ENCODE results near the gene SCTR.

SCTR gene

DNA sequence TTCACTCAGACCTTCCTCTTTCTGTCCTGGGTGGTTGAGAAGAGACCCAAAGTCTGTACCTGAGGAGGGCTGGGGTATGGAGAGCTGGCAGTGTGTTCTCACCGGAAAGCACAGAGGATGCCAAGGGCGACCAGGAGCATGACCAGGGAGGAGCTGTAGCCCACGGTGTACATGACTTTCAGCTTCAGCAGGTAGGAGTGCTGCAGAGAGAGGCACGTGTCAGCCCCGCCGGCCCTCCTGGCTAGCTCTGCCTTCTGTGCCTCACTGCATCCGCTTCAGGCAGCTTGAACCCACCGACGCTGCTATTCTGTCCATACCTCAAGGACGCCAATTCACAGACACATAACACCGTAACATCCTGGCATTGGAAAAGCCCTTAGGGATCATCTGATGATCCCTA, 58.6 kb downstream of the SCTR start:
- Histone ChIP-seq H3K36me3 (ENCODE audit: control insufficient read depth, insufficient read depth, low read length) (no peaks in the 10 kb centered on the region), H3K27me3 (ENCODE audit: control insufficient read depth, insufficient read depth, low read length) (no peaks in the 10 kb centered on the region), H3K4me3 (ENCODE audit: low read depth, low read length) (no peak overlapping the region), H3K9me3 (ENCODE audit: control insufficient read depth, insufficient read depth, low read length) (no peaks in the 10 kb centered on the region), H3K9ac (ENCODE audit: low read depth, low read length) (no peak overlapping the region), H3K4me1 (ENCODE audit: control insufficient read depth, insufficient read depth, low read length) (no peaks in the 10 kb centered on the region)

DNA sequence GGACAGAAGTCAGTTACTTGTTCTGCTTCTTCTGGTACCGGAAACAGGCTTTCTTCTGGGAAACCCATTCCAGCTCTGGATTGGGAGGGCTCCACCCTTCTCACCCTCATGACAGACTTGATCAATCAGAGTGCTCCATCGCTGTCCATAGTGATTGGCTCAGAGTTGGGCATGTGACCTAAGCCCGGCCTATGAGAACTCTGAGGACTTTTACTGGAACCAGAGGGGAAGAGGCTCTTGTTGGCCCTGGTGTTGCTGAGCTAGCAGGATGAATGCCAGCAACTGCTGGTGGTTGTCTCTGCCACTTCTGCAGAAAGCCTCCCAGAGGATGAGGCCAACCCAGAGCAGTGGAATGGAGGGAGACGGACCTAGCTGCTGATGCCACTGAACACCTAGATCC, 59.3 kb downstream of the SCTR start:
- H3K27me3 ChIP-seq (ENCODE audit: control insufficient read depth, insufficient read depth, low read length): no peaks in the 10 kb centered on the region
- H3K36me3 ChIP-seq (ENCODE audit: control insufficient read depth, insufficient read depth, low read length): no peaks in the 10 kb centered on the region
- no peak overlapping the region for H3K4me3 ChIP-seq (ENCODE audit: low read depth, low read length)
- no peak overlapping the region for H3K9ac ChIP-seq (ENCODE audit: low read depth, low read length)
- H3K4me1 ChIP-seq (ENCODE audit: control insufficient read depth, insufficient read depth, low read length): no peaks in the 10 kb centered on the region
- H3K9me3 ChIP-seq (ENCODE audit: control insufficient read depth, insufficient read depth, low read length): no peaks in the 10 kb centered on the region

DNA sequence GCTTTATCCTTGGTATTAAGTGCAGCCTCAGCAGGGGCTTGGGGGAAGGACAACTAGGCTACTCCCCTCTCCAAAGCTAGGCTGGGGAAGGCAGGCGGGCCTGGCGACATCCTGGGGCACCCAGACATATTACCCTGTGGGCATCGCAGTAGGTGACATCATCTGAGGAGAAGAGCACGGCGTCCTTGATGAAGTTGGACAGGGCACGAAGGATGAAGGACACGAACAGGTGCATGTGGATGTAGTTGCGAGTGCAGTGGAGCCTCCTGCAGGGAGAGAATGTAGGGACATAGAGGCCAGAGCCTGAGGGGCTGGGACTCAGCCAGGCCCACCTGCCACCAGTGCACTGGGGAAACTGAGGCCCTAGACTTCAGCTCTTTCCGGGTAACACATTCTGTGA, 60.3 kb downstream of the SCTR start:
- Histone ChIP-seq H3K9ac (ENCODE audit: low read depth, low read length) (no peak overlapping the region), H3K4me3 (ENCODE audit: low read depth, low read length) (no peak overlapping the region), H3K27me3 (ENCODE audit: control insufficient read depth, insufficient read depth, low read length) (no peaks in the 10 kb centered on the region), H3K36me3 (ENCODE audit: control insufficient read depth, insufficient read depth, low read length) (no peaks in the 10 kb centered on the region), H3K9me3 (ENCODE audit: control insufficient read depth, insufficient read depth, low read length) (no peaks in the 10 kb centered on the region), H3K4me1 (ENCODE audit: control insufficient read depth, insufficient read depth, low read length) (no peaks in the 10 kb centered on the region)

DNA sequence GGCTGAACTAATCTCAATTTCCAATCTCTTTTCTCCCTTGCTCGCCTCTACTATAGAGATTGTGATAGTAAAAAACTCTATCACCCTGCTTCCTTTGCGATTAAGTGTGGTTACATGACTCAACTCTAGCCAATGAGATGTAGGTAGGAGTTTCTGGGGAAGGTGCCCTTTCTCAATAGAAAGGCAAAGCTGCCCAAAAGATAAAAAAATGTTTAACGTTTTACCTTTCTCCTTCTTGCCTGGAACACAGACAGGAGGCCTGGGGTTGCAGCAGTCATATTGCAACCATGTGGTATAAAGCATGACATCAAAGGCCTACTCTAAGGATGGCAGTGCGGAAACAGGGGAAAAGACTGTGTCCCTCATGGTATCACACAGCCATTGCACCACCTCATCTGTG, 61.1 kb downstream of the SCTR start:
- H3K27me3 ChIP-seq (ENCODE audit: control insufficient read depth, insufficient read depth, low read length): no peaks in the 10 kb centered on the region
- no peaks in the 10 kb centered on the region for H3K36me3 ChIP-seq (ENCODE audit: control insufficient read depth, insufficient read depth, low read length)
- H3K9ac ChIP-seq (ENCODE audit: low read depth, low read length): no peak overlapping the region
- H3K9me3 ChIP-seq (ENCODE audit: control insufficient read depth, insufficient read depth, low read length): no peaks in the 10 kb centered on the region
- H3K4me3 ChIP-seq (ENCODE audit: low read depth, low read length): no peak overlapping the region
- H3K4me1 ChIP-seq (ENCODE audit: control insufficient read depth, insufficient read depth, low read length): no peaks in the 10 kb centered on the region

DNA sequence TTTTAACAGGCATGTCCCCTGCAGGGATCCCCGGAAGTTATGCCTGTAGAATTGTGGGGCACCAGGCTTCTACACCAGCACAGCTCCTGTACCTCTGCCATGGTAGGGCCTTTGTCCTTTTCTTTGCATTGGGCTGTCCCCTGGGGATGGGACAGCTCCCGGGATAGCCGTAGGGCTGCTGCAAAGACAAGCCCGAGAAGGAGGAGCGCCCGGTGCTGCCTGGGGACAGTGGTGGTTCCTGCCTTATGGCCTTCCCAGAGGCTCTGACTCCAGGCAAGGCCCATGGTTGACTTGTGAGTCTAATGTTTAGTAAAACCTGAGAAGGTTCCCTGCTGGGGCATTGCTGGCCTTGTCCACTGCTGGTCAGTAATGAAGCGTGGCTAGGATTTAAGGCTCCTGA, 61.7 kb downstream of the SCTR start:
- H3K9ac ChIP-seq (ENCODE audit: low read depth, low read length): no peak overlapping the region
- no peaks in the 10 kb centered on the region for H3K27me3 ChIP-seq (ENCODE audit: control insufficient read depth, insufficient read depth, low read length)
- H3K9me3 ChIP-seq (ENCODE audit: control insufficient read depth, insufficient read depth, low read length): no peaks in the 10 kb centered on the region
- no peaks in the 10 kb centered on the region for H3K4me1 ChIP-seq (ENCODE audit: control insufficient read depth, insufficient read depth, low read length)
- no peaks in the 10 kb centered on the region for H3K36me3 ChIP-seq (ENCODE audit: control insufficient read depth, insufficient read depth, low read length)
- no peak overlapping the region for H3K4me3 ChIP-seq (ENCODE audit: low read depth, low read length)

DNA sequence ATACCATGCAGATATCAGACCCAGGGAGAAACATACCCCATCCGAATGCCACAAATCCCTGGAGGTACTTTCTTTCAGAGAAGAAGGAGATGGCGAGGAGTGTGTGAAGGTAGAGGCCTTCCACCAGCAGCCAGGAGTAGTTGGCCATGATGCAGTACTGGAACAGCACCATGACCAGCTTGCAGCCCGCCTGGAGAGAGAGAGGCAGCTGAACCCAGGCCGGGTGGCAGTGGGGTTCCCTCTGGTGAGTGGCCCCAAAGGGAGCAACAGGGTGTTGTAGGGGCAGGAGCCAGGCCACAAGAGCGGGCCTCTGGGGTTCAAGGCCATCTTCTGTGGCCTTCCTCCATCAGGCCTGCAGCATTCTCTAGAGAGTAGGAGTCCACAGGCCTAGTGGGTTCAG, 62.5 kb downstream of the SCTR start:
- Histone ChIP-seq H3K4me3 (ENCODE audit: low read depth, low read length) (no peak overlapping the region), H3K9me3 (ENCODE audit: control insufficient read depth, insufficient read depth, low read length) (no peaks in the 10 kb centered on the region), H3K27me3 (ENCODE audit: control insufficient read depth, insufficient read depth, low read length) (no peaks in the 10 kb centered on the region), H3K4me1 (ENCODE audit: control insufficient read depth, insufficient read depth, low read length) (no peaks in the 10 kb centered on the region), H3K36me3 (ENCODE audit: control insufficient read depth, insufficient read depth, low read length) (no peaks in the 10 kb centered on the region), H3K9ac (ENCODE audit: low read depth, low read length) (no peak overlapping the region)

DNA sequence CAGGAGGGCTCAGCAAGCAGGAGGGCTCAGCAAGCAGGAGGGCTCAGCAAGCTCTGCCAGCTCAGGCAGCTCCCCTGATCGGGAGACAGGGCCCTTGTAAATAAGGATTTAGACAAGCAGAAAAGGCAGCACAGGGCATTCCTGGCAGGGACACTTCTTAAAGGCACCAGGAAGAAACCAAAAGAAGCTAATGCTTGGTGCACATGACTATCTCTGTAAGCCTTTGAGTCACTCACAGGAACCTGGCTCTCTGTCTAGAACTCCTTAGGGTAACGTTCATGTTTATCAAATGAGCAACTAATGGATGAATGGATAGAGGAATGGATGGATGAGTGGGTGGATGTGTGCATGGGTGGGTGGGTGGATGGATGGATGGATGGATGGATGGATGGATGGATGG, 64.2 kb downstream of the SCTR start:
- Histone ChIP-seq H3K4me1 (ENCODE audit: control insufficient read depth, insufficient read depth, low read length) (no peaks in the 10 kb centered on the region), H3K27me3 (ENCODE audit: control insufficient read depth, insufficient read depth, low read length) (no peaks in the 10 kb centered on the region), H3K9ac (ENCODE audit: low read depth, low read length) (no peak overlapping the region), H3K4me3 (ENCODE audit: low read depth, low read length) (no peak overlapping the region), H3K9me3 (ENCODE audit: control insufficient read depth, insufficient read depth, low read length) (no peaks in the 10 kb centered on the region), H3K36me3 (ENCODE audit: control insufficient read depth, insufficient read depth, low read length) (no peaks in the 10 kb centered on the region)

DNA sequence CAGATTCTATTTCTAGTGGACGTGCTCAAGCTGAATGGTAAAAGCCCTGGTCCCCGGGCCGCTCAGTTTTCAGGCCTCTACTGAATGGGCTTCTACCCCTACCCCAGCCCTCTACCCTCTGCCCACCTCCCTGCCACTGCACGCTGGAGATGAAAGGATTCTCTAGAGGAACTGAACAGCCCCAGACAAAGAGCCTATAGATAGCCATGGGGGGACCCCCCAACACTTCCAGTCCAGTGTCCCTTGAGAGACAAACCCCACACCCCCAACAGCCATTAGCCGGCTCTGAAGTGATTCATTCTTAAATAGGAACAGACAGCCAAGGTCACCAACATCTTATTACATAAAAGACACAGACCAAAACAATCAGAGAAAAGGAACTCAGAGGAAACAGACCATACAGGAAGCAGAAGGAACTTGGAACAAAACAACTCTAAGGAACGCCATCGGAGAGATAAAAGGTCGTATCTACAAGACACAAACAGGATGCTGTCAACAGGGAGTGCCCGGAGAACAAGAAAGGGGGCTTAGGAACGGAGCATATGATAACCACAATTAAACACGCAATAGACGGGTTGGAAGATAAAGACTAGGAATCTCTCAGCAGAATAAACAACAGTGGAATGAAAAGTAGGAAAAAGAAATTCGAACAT, 69.1 kb downstream of the SCTR start:
- H3K4me1 ChIP-seq (ENCODE audit: control insufficient read depth, insufficient read depth, low read length): no peaks in the 10 kb centered on the region
- no peaks in the 10 kb centered on the region for H3K36me3 ChIP-seq (ENCODE audit: control insufficient read depth, insufficient read depth, low read length)
- no peak overlapping the region for H3K4me3 ChIP-seq (ENCODE audit: low read depth, low read length)
- no peaks in the 10 kb centered on the region for H3K27me3 ChIP-seq (ENCODE audit: control insufficient read depth, insufficient read depth, low read length)
- H3K9ac ChIP-seq (ENCODE audit: low read depth, low read length): no peak overlapping the region
- H3K9me3 ChIP-seq (ENCODE audit: control insufficient read depth, insufficient read depth, low read length): no peaks in the 10 kb centered on the region

DNA sequence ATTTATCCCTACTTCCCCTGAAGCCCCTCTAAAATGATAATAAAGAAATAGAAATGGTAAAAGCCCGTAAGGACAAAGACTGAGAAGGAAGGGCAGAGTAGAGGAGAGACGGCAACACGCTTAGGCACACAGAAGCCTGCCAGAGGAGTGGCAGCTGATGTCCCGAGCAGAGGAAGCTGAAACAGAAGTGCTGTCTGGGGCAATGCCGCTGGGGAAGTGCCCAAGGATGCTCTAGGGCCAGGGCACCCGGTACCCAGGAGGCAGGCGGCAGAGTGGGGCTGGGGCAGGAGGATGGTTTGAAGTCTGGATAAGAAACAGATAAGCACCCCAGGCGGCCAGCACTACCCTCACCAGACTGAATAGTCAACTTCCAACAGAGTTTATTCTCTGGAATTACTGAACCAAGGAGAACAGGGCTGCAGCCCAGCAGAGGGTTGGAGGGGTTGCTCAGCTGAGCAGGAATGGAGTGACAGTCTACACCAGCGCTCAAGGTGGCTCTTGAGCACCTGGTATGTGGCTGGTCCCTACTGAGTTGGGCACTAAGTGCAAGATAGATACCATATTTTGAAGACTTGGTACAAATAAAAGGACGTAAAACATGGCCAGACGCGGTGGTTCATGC, 70.2 kb downstream of the SCTR start:
- no peaks in the 10 kb centered on the region for H3K27me3 ChIP-seq (ENCODE audit: control insufficient read depth, insufficient read depth, low read length)

DNA sequence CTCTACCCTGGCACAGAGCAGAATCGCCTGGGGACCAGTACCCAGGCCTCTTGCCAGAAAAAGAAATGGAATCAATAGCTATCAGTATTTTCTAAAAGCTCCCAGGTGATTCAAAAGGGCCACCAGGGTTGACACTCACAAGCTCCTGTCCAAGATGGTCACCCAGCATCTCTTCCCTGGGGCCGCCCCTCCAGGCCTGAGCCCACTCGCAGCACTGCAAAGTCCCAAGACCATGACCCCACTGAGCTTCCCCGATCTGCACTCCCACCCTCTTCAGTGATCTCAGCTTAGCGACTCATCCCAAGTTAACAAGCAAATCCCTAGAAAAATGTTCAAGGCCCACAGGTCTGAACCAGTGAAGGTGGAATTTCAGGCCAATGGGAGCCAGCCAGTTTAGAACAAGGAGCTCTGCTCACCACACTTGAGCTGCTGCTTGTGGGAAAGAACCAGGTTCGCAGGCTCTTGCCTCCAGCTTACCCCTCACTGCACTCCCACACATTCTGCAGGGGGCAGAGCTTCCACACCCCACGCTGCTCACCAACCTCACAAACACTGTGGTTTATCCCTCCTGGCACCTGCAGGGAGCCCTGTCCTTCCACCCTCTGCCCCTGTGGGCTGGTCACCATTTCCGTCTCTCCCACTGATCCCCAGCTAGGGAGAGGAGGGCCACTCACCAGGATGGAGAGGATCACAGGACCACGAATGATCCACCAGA, 72.8 kb downstream of the SCTR start:
- Histone ChIP-seq H3K4me1 (ENCODE audit: control insufficient read depth, insufficient read depth, low read length) (no peaks in the 10 kb centered on the region), H3K27me3 (ENCODE audit: control insufficient read depth, insufficient read depth, low read length) (peaks cover 4% of the 10 kb centered on the region), H3K36me3 (ENCODE audit: control insufficient read depth, insufficient read depth, low read length) (no peaks in the 10 kb centered on the region), H3K4me3 (ENCODE audit: low read depth, low read length) (no peak overlapping the region), H3K9me3 (ENCODE audit: control insufficient read depth, insufficient read depth, low read length) (no peaks in the 10 kb centered on the region), H3K9ac (ENCODE audit: low read depth, low read length) (no peak overlapping the region)

More for the DNA sequence above, 70.2 kb downstream of the SCTR start:
- Histone ChIP-seq H3K4me3 (ENCODE audit: low read depth, low read length) (no peak overlapping the region), H3K4me1 (ENCODE audit: control insufficient read depth, insufficient read depth, low read length) (no peaks in the 10 kb centered on the region), H3K9me3 (ENCODE audit: control insufficient read depth, insufficient read depth, low read length) (no peaks in the 10 kb centered on the region), H3K9ac (ENCODE audit: low read depth, low read length) (no peak overlapping the region), H3K36me3 (ENCODE audit: control insufficient read depth, insufficient read depth, low read length) (no peaks in the 10 kb centered on the region)

DNA sequence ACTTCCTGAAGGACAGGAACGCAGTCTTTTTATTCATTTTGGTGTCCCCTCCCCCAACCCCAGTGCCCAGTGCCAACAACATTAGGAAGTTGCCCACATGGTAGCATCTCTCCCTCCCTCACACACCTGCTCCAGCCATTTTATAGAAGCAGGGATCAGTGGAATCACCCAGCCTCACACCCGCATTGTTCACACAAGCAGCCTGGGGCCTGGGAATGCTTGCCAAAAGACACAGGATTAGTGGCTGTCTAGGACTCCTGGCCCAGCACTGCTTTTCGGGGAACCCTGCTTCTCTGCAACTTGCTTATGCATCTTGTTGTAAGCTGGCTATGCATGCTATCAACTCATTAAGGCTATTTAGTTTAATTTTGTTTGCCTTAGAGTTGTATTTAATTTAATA, 74.8 kb downstream of the SCTR start:
- H3K9ac ChIP-seq (ENCODE audit: low read depth, low read length): no peak overlapping the region
- peaks cover 4% of the 10 kb centered on the region for H3K27me3 ChIP-seq (ENCODE audit: control insufficient read depth, insufficient read depth, low read length)
- H3K9me3 ChIP-seq (ENCODE audit: control insufficient read depth, insufficient read depth, low read length): no peaks in the 10 kb centered on the region
- no peak overlapping the region for H3K4me3 ChIP-seq (ENCODE audit: low read depth, low read length)
- H3K36me3 ChIP-seq (ENCODE audit: control insufficient read depth, insufficient read depth, low read length): no peaks in the 10 kb centered on the region
- H3K4me1 ChIP-seq (ENCODE audit: control insufficient read depth, insufficient read depth, low read length): no peaks in the 10 kb centered on the region

Measured in iPS-15b (cell line).